Measurements from ENCODE around the gene SART1.
"Not testable (repeated sequence)": the region's sequence is repeated elsewhere in the genome, so short reads cannot be mapped to it uniquely, and the experiment has no call there.

SART1 gene

GRCh38 chr11:66022401-66023185 lies 61.1 kb downstream of the SART1 start:
- no peaks in the 10 kb centered on the region for H3K27me3 ChIP-seq (ENCODE audit: control insufficient read depth, insufficient read depth, low read length)
- peak; percentile 87 for TF ChIP-seq CTCF (IDR thresholded peaks at IDR 0.05)
- H3K4me3 ChIP-seq (ENCODE audit: low read depth, low read length) = no peak overlapping the region
- peak overlapping the region; percentile 58 for H3K4me2 ChIP-seq (ENCODE audit: low read length)
- no peaks in the 10 kb centered on the region for H3K36me3 ChIP-seq (ENCODE audit: control insufficient read depth, insufficient read depth, low read length)
- H3K27ac ChIP-seq = no peak overlapping the region
- no peak overlapping the region for H3K9ac ChIP-seq
- peak overlapping the region; percentile 86 for H2AFZ ChIP-seq
- peaks cover 2% of the 10 kb centered on the region for H3K4me1 ChIP-seq
- H3K79me2 ChIP-seq = no peaks in the 10 kb centered on the region
- no peaks in the 10 kb centered on the region for H3K9me3 ChIP-seq (ENCODE audit: control insufficient read depth, low read length)

GRCh38 chr11:66023186-66023440 lies 61.6 kb downstream of the SART1 start:
- H3K27ac ChIP-seq; H3K4me1 ChIP-seq; H3K4me3 ChIP-seq (ENCODE audit: low read depth, low read length); H3K4me2 ChIP-seq (ENCODE audit: low read length); H3K9me3 ChIP-seq (ENCODE audit: control insufficient read depth, low read length); H3K36me3 ChIP-seq (ENCODE audit: control insufficient read depth, insufficient read depth, low read length); H2AFZ ChIP-seq; H3K79me2 ChIP-seq; H3K9ac ChIP-seq; H3K27me3 ChIP-seq (ENCODE audit: control insufficient read depth, insufficient read depth, low read length): not testable (repeated sequence)

- Histone ChIP-seq H3K4me2 (ENCODE audit: low read length) (no peak within 1 kb of the TSS), H3K27ac (no peak within 1 kb of the TSS), H3K9me3 (ENCODE audit: control insufficient read depth, low read length) (no peaks in the 10 kb centered on the region), H3K36me3 (ENCODE audit: control insufficient read depth, insufficient read depth, low read length) (no peaks in the 10 kb centered on the region), H3K79me2 (no peaks in the 10 kb centered on the region), H3K4me3 (ENCODE audit: low read depth, low read length) (no peak within 1 kb of the TSS), H2AFZ (no peak within 1 kb of the TSS), H3K27me3 (ENCODE audit: control insufficient read depth, insufficient read depth, low read length) (no peaks in the 10 kb centered on the region), H3K9ac (no peak within 1 kb of the TSS), H3K4me1 (peaks cover 2% of the 10 kb centered on the region)
- no peak for TF ChIP-seq CTCF (IDR thresholded peaks at IDR 0.05)
Observed at GRCh38 chr11:66026017-66026529, 64.5 kb downstream of the SART1 start, which contains the start of gene CATSPER1. TSS of gene CATSPER1 (minus strand) at chr11:66026479. CDS start at chr11:66026379, 100 bp downstream.
